CD14-positive monocyte (primary cell): ENCODE data around the gene CALM1. TPM values are rescaled to one million over a fixed set of nuclear protein-coding genes. Genes with fewer than 3 reads are reported as not detected.

Source experiments
- DNase-seq, 3 donors: peaks; one replicate each; pipeline ENCODE4 v3.0.0-alpha.2; 2011 to 2022
- H2AFZ ChIP-seq: 2 replicates; pipeline ENCODE4 v1.6.0; 2012; ENCODE audit warnings: mild to moderate bottlenecking, low read depth, low read length, inconsistent platforms; ENCODE audit not compliant: insufficient read depth, poor library complexity, severe bottlenecking
- H3K27ac ChIP-seq, 2 donors: 1 replicate in 1 of 2; 2 replicates in 1 of 2; pipeline ENCODE4 v1.5.1; 2012 to 2013; ENCODE audit warnings: low read length in 2 of 2, control low read depth in 1 of 2, inconsistent platforms in 1 of 2, low read depth in 1 of 2, mild to moderate bottlenecking in 1 of 2
- H3K27me3 ChIP-seq, 2 donors: one replicate each; pipeline versions ENCODE4 v1.6.0 to v1.6.1; 2011 to 2013; ENCODE audit warnings: low read length in 2 of 2; ENCODE audit not compliant: control insufficient read depth in 2 of 2, insufficient read depth in 2 of 2
- H3K36me3 ChIP-seq, 2 donors: replicated peaks in 1 of 2; 1 replicate in 1 of 2; 2 replicates in 1 of 2; pipeline versions ENCODE4 v1.5.1 to v1.6.1; 2012 to 2013; ENCODE audit warnings: low read length in 2 of 2, control low read depth in 1 of 2, inconsistent platforms in 1 of 2, mild to moderate bottlenecking in 1 of 2; ENCODE audit not compliant: insufficient read depth in 2 of 2, control insufficient read depth in 1 of 2
- H3K4me1 ChIP-seq, 2 donors: 1 replicate in 1 of 2; 2 replicates in 1 of 2; pipeline versions ENCODE4 v1.5.1 to v1.6.1; 2012 to 2013; ENCODE audit warnings: low read length in 2 of 2, control low read depth in 1 of 2, inconsistent platforms in 1 of 2, mild to moderate bottlenecking in 1 of 2, moderate library complexity in 1 of 2; ENCODE audit not compliant: insufficient read depth in 2 of 2, control insufficient read depth in 1 of 2
- H3K4me2 ChIP-seq: replicated peaks from 2 replicates; pipeline ENCODE3; 2012; ENCODE audit warnings: low read length, moderate library complexity, mild to moderate bottlenecking; ENCODE audit not compliant: poor library complexity, severe bottlenecking; ENCODE audit errors: extremely low read depth
- H3K4me3 ChIP-seq, 3 experiments: fragments of 200-600 bp in 1 of 3; sonication (generic) in 1 of 3; replicated peaks in 1 of 3; 1 replicate in 2 of 3; 2 replicates in 1 of 3; pipeline ENCODE4 v1.5.1; 2011 to 2013; ENCODE audit warnings: low read length in 3 of 3, mild to moderate bottlenecking in 3 of 3, control low read depth in 2 of 3, low read depth in 2 of 3, inconsistent platforms in 1 of 3, moderate library complexity in 1 of 3
- H3K79me2 ChIP-seq: 2 replicates; pipeline ENCODE4 v1.6.0; 2012; ENCODE audit warnings: mild to moderate bottlenecking, control low read depth, inconsistent platforms, low read length, moderate library complexity; ENCODE audit not compliant: insufficient read depth
- H3K9ac ChIP-seq: 2 replicates; pipeline ENCODE4 v1.6.0; 2017; ENCODE audit warnings: low read length, mild to moderate bottlenecking; ENCODE audit not compliant: insufficient read depth, poor library complexity, severe bottlenecking
- H3K9me3 ChIP-seq, 2 donors: replicated peaks in 1 of 2; 1 replicate in 1 of 2; 2 replicates in 1 of 2; pipeline versions ENCODE4 v1.5.1 to v1.6.1; 2012 to 2013; ENCODE audit warnings: low read length in 2 of 2, control low read depth in 1 of 2; ENCODE audit not compliant: control insufficient read depth in 1 of 2, insufficient read depth in 1 of 2
- H4K20me1 ChIP-seq: 2 replicates; pipeline ENCODE4 v1.6.0; 2012; ENCODE audit warnings: mild to moderate bottlenecking, low read length, control low read depth, moderate library complexity; ENCODE audit not compliant: insufficient read depth
- H3K27ac Mint-ChIP-seq, 7 donors: one replicate each; pipeline ENCODE4 v1.8.0; 2020; ENCODE audit warnings: mild to moderate bottlenecking in 7 of 7, mixed read lengths in 7 of 7, moderate library complexity in 6 of 7, inconsistent platforms in 2 of 7
- H3K27me3 Mint-ChIP-seq, 3 donors: one replicate each; pipeline ENCODE4 v1.8.0; 2021 to 2022; ENCODE audit warnings: low read depth in 3 of 3, mild to moderate bottlenecking in 3 of 3, mixed read lengths in 3 of 3, moderate library complexity in 3 of 3, inconsistent platforms in 1 of 3
- H3K36me3 Mint-ChIP-seq, 2 donors: one replicate each; pipeline ENCODE4 v1.8.0; 2020; ENCODE audit warnings: mixed read lengths in 2 of 2, inconsistent platforms in 1 of 2, mild to moderate bottlenecking in 1 of 2
- H3K4me1 Mint-ChIP-seq: one replicate; pipeline ENCODE4 v1.8.0; 2020; ENCODE audit warnings: mild to moderate bottlenecking, mixed read lengths
- H3K4me3 Mint-ChIP-seq, 2 donors: one replicate each; pipeline ENCODE4 v1.8.0; 2020; ENCODE audit warnings: mild to moderate bottlenecking in 2 of 2, mixed read lengths in 2 of 2, moderate library complexity in 1 of 2
- H3K9me3 Mint-ChIP-seq, 7 donors: one replicate each; pipeline ENCODE4 v1.8.0; 2020 to 2022; ENCODE audit warnings: mixed read lengths in 7 of 7, mild to moderate bottlenecking in 6 of 7, moderate library complexity in 6 of 7, inconsistent platforms in 2 of 7
- WGBS: methylation state at CpG from one replicate; pipeline ENCODE4 v1.1.5; 2013; ENCODE audit warnings: missing lambda C conversion rate; ENCODE audit not compliant: insufficient coverage; 5-methylcytosine and 5-hydroxymethylcytosine counted together
- intact Hi-C, 2 donors: fragments of 100-400 bp; cut with micrococcal nuclease; formaldehyde crosslinking; loops; one replicate each; pipeline versions ENCODE4 v1.15.0 to v1.15.1; 2023
- polyA plus RNA-seq, 3 donors: library from polyadenylated mRNA; depleted of rRNA in 1 of 3; unstranded in 2 of 3; stranded (reverse) in 1 of 3; fragments of 300-500 nt in 2 of 3; fragments of >200 nt in 1 of 3; fragmentation: Illumina TruSeq in 2 of 3; gene quantifications; 1 replicate in 2 of 3; 2 replicates in 1 of 3; pipeline ENCODE4 v1.2.3, GENCODE V29; 2012 to 2021
- TF ChIP-seq, protein P1 (sequence below): fragments of 200-600 bp; IDR thresholded peaks from one replicate; pipeline ENCODE4 v1.8.0; 2022; ENCODE audit warnings: antibody characterized with exemption, mild to moderate bottlenecking

Gene CALM1
- polyA plus RNA-seq, 3 donors: 277 to 912 (median 906) TPM

DNA sequence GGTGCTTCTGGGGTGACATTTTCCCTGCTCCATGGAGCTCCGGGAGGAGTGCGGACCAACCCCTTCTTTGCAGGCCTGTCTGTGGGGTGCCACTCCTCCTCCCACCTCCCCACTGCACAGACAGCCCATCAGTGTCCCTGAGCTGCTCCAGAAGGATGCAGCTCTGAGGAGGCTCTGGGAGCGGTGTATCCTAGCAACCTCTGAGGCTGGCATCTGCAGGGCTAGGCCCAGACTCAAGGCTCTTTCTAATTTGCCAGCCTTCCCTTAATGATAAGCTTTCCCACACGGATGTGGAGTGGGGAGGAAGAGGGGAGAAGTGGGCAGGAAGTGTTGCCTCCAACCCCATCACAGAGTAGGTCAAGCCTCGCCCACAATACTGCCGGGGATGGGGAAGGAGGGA is 59.7 kb downstream of the CALM1 start:
- intact Hi-C loops: no loop called here
- Mint-ChIP-seq H3K27me3 (peaks cover under 1 to 3% (median 2%) of the 10 kb centered on the region in 3 donors), H3K9me3 (no peaks in the 10 kb centered on the region), H3K4me1 (peaks cover 9% of the 10 kb centered on the region), H3K27ac (no peak overlapping the region), H3K4me3 (no peak overlapping the region), H3K36me3 (no peaks in the 10 kb centered on the region)
- WGBS: no CpG with 5 or more reads among the region's 6 CpGs
- no peak overlapping the region for H2AFZ ChIP-seq
- no peaks in the 10 kb centered on the region for H3K36me3 ChIP-seq
- DNase-seq: no peak
- no peak overlapping the region for H3K4me2 ChIP-seq
- H3K27me3 ChIP-seq: no peaks in the 10 kb centered on the region
- H4K20me1 ChIP-seq: no peaks in the 10 kb centered on the region
- H3K27ac ChIP-seq: no peak overlapping the region
- no peak overlapping the region for H3K9ac ChIP-seq
- H3K4me3 ChIP-seq: no peak overlapping the region
- H3K79me2 ChIP-seq: no peaks in the 10 kb centered on the region
- no peaks in the 10 kb centered on the region for H3K9me3 ChIP-seq
- TF ChIP-seq, protein P1, sequence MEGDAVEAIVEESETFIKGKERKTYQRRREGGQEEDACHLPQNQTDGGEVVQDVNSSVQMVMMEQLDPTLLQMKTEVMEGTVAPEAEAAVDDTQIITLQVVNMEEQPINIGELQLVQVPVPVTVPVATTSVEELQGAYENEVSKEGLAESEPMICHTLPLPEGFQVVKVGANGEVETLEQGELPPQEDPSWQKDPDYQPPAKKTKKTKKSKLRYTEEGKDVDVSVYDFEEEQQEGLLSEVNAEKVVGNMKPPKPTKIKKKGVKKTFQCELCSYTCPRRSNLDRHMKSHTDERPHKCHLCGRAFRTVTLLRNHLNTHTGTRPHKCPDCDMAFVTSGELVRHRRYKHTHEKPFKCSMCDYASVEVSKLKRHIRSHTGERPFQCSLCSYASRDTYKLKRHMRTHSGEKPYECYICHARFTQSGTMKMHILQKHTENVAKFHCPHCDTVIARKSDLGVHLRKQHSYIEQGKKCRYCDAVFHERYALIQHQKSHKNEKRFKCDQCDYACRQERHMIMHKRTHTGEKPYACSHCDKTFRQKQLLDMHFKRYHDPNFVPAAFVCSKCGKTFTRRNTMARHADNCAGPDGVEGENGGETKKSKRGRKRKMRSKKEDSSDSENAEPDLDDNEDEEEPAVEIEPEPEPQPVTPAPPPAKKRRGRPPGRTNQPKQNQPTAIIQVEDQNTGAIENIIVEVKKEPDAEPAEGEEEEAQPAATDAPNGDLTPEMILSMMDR: no peak
- H3K4me1 ChIP-seq: peaks cover 0 to 7% of the 10 kb centered on the region in 2 donors

- Histone ChIP-seq H3K9me3 (no peaks in the 10 kb centered on the region), H4K20me1 (no peaks in the 10 kb centered on the region), H3K4me3 (no peak overlapping the region), H3K9ac (no peak overlapping the region), H3K27me3 (no peaks in the 10 kb centered on the region), H3K27ac (no peak overlapping the region), H3K4me2 (no peak overlapping the region), H2AFZ (no peak overlapping the region), H3K79me2 (no peaks in the 10 kb centered on the region), H3K4me1 (peaks cover 0 to 5% of the 10 kb centered on the region in 2 donors), H3K36me3 (no peaks in the 10 kb centered on the region)
- no peaks in the 10 kb centered on the region for H3K36me3 Mint-ChIP-seq
- no CpG with 5 or more reads among the region's 4 CpGs for WGBS
- H3K4me1 Mint-ChIP-seq: peaks cover 6% of the 10 kb centered on the region
- no peaks in the 10 kb centered on the region for H3K9me3 Mint-ChIP-seq
- no peak overlapping the region for H3K27ac Mint-ChIP-seq
- H3K27me3 Mint-ChIP-seq: peaks cover 0 to 7% (median 2%) of the 10 kb centered on the region in 3 donors
- no peak for DNase-seq
- no peak overlapping the region for H3K4me3 Mint-ChIP-seq
- TF ChIP-seq, protein P1: no peak
- intact Hi-C loops: no loop called here
Measured at GRCh38 chr14:90457186-90457585, 60.4 kb downstream of the CALM1 start.

Other genes starting within 250 kb of the CALM1 start
- 100 to 1,000 TPM in 2 of 3 donors, 10 to 100 TPM in 1; 53.4 to 158 (median 128) TPM for gene PSMC1, start 140.5 kb upstream of the CALM1 start, polyA plus RNA-seq
- 1 to 10 TPM; 4.7 to 7.4 (median 6.7) TPM for gene NRDE2, start 65.1 kb upstream of the CALM1 start, polyA plus RNA-seq